ENCODE measurements around the gene STXBP4.

DNA sequence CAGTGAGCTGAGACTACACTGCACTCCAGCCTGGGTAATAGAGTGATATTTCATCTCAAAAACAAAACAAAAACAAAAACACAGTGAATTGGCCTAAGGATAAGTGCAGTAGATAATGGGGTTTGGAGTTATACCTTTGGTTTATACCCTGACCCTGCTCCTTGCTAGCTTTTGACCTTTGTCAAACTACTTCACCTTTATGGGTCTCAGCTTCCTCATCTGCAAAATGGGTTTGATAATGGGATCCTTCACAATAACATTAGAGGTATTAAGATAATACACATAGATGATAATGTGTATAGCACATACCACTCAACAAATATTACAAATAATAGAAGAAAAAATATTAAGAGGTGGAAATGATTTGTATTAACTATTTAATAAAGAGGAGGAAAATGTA is 85.9 kb downstream of the STXBP4 start:
- TF ChIP-seq TAF1 (IDR thresholded peaks at IDR 0.05; ENCODE audit: borderline replicate concordance, insufficient read depth, low read length): no peak
- no peak for TF ChIP-seq POLR2AphosphoS5 (IDR thresholded peaks at IDR 0.05; ENCODE audit: low read depth, low read length)
